Dedifferentiated amniotic fluid mesenchymal stem cell (primary cell): Measurements from ENCODE around the gene AP1S1.
"Not testable (repeated sequence)": the region's sequence is repeated elsewhere in the genome, so short reads cannot be mapped to it uniquely, and the experiment has no call there.

Experiments used
- DNase-seq: peaks from one replicate; pipeline ENCODE4 v3.0.0-alpha.2; 2016; ENCODE audit errors: extremely low spot score

Gene AP1S1

DNA sequence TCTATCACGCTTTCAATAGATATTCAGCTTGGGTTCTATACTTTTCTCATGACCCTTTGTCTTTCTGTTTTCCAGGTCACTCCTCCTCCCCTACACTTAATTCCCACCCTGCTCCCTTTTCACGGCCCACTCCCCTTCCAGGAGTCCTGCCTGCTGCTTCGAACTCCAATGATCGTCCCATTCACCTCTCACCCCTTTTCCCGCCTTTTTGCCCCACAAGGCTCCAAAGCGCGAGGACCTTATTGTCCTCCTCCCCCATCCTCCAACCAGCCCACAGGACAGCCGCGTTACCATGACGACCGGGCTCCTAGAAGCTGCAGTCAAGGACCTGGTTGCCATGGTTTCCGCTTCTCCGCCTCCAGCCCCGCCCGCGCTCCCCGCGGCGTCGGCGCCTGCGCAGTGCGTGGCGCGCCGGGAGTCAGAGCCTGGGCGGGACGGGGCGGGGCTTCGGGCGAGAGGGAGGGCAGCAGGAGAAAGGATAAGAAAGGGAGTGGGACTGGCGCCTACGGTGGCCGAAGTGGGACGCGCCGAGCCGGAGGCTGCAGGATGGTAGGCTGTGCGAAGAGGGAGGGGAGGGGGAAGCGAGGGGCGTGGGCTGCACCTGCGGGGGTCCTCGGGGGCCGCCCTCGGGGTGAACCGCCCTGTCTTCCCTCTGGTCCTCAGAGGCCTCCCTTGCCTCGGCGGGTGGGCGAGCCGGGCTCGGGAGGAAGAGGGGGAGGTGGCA is at the start of gene AP1S1:
TSS of gene AP1S1 (plus strand) at position 508 of the 724 bp plus-strand sequence. CDS start at position 547, 39 bp downstream.
- DNase-seq = peak; percentile 86

DNA sequence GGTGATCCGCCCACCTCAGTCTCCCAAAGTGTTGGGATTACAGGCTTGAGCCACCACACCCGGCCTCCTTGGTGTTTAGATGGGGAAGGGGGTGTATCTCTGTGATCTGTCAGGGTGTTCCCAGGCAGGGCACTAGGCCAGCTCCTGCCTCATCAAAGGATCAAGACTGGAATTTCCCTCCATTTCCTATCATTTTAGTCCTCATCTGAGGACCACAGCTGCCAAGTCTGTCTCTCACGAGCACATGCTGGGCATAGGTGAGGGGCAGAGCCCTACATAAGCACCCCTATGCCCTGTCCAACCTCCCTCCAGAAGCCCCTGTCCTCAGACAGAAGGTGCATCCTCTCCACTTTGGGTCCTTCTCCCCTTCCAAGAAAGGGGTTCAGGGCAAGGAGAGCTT is 49.5 kb upstream of the AP1S1 start:
- DNase-seq = no peak

DNA sequence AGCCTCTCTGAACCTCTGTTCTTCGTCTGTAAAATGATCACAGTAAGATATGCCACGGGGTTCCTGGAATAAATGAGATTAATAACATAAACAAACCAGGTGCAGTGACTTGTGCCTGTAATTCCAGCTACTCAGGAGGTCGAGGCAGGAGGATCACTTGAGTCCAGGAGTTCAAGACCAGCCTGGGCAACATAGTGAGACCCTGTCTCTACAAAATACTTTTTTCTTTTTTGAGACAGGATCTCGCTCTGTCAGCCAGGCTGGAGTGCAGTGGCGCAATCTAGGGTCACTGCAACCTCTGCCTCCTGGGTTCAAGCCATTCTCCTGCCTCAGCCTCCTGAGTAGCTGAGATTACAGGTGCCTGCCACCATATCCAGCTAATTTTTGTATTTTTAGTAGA is 49.0 kb upstream of the AP1S1 start:
- not testable (repeated sequence) for DNase-seq

DNA sequence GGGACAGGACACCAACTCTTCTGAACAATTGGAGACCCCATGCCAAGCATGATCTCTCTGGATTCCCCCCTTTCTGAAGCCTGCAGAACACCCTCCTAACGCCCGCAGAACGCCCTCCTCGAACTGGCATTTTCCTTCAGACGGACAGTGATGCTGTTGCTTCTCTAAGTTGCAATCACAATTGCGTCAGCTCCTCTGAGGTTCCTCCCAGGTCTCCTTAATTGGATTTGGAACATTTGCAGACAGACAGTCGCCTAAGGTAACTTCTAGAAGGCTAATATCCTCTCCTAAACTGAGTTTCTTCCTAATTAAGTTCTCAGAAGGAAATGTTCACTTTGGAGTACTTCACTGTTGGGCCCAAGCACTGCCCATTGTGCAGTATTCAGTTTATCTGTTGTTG is 47.9 kb upstream of the AP1S1 start:
- DNase-seq = no peak

GRCh38 chr7:101108330-101108857 is 45.9 kb upstream of the AP1S1 start:
- no peak for DNase-seq

- DNase-seq = no peak
These were observed 45.3 kb upstream of the AP1S1 start for GRCh38 chr7:101108961-101109360.

DNA sequence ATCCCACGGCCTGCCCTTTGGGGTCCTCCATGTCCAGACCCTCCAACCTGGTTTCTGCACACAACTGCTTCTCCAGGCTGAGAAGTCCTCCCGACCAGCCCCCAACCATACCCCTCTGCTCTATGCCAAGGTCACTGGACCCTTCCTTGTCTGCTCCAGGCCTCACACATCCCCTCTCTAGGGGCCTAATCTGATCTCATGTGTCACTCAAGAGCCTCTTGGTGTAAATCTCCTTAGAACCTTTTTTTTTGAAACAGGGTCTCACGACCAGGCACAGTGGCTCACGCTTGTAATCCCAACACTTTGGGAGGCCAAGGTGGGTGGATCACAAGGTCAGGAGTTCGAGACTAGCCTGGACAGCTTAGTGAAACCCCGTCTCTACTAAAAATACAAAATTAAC is 44.9 kb upstream of the AP1S1 start:
- no peak for DNase-seq

- DNase-seq = no peak
These were observed 43.0 kb upstream of the AP1S1 start for GRCh38 chr7:101111261-101111660.

DNA sequence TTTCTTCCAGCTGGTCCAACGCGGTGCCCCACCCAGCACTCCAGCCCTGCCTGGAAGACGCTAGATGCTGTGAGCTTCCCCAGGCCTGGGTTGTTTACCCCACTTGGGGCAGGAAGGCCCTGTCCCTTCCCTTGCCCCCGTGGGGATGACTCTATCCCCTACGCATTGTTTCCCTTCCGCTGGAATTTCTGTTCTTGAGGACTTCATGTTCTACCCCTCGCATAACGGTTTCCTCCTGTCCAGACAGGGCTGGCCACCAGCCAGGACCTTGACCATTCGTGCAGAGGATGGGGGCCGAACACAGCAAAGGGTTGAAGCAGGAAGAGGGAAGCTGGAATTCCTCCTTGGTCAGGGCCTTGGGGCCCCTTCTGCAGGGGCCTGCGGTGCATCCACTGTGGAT is 42.0 kb upstream of the AP1S1 start:
- DNase-seq = no peak

DNA sequence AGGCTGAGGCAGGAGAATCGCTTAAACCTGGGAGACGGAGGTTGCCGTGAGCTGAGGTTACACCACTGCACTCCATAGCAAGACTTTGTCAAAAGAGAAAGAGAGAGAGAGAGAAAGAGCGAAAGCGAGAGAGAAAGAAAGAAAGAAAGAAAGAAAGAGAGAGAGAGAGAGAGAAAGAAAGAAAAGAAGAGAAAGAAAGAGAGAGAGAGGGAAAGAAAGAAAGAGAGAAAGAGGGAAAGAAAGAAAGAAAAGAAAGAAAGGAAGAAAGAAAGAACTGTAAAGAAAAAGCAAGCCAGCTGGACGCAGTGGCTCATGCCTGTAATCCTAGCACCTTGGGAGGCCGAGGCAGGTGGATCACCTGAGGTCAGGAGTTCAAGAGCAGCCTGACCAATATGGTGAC is 41.1 kb upstream of the AP1S1 start:
- DNase-seq = not testable (repeated sequence)

DNA sequence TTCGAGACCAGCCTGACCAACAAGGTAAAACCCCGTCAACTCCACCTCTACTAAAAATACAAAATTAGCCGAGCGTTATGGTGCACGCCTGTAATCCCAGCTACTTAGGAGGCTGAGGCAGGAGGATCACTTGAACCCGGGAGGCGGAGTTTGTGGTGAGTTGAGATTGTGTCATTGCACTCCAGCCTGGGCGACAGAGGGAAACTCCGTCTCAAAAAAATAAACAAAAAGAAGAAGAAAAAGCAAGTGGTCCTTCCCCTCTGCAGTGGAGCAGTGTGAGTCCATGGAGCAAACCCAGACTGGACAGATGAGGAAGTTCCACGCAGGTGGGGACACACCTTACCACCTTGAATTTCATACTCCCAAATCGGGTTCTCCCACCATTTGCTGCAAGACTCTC is 40.4 kb upstream of the AP1S1 start:
- no peak for DNase-seq

GRCh38 chr7:101114492-101114891 is 39.8 kb upstream of the AP1S1 start:
- DNase-seq = no peak

DNA sequence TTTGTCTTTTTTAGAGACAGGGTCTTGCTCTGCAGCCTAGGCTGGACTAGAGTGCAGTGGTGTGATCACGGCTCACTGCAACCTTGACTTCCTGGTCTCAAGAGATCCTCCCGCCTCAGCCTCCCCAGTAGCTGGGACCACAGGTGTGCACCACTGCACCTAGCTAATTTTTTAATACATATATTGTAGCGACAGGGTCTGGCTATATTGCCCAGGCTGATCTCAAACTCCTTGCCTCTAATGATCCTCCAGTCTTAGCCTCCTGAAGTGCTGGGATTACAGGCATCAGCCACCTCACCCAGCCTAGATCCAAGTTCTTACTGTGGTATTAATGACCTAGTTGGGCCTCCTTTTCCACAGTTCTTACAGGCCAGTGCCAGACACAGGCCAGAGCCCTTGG is 39.1 kb upstream of the AP1S1 start:
- no peak for DNase-seq

GRCh38 chr7:101116898-101117297 is 37.4 kb upstream of the AP1S1 start:
- DNase-seq = no peak

- no peak for DNase-seq
These were observed 35.4 kb upstream of the AP1S1 start for GRCh38 chr7:101118856-101119255.

DNA sequence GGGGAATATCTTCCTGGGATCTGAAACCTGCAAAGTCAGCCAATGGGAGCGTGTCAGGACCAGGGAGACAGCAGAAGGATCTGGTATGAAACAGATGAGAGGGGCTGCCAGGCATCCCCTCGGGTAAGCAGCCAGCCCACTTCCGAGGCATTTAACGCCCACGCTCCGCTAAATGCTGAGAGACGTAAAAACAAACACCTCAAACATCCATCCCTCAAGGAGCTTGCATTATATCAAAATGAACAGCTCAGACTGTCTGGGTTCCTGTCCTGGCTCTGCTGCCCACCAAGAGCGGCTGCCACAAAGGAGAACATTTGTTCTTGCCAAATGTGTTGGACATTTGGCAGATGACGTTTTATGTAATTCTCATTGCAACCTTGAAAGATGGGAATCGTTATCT is 34.4 kb upstream of the AP1S1 start:
- no peak for DNase-seq

- no peak for DNase-seq
These were observed 34.0 kb upstream of the AP1S1 start for GRCh38 chr7:101120315-101120714.

GRCh38 chr7:101121631-101121990 is 32.7 kb upstream of the AP1S1 start:
- DNase-seq = not testable (repeated sequence)

DNA sequence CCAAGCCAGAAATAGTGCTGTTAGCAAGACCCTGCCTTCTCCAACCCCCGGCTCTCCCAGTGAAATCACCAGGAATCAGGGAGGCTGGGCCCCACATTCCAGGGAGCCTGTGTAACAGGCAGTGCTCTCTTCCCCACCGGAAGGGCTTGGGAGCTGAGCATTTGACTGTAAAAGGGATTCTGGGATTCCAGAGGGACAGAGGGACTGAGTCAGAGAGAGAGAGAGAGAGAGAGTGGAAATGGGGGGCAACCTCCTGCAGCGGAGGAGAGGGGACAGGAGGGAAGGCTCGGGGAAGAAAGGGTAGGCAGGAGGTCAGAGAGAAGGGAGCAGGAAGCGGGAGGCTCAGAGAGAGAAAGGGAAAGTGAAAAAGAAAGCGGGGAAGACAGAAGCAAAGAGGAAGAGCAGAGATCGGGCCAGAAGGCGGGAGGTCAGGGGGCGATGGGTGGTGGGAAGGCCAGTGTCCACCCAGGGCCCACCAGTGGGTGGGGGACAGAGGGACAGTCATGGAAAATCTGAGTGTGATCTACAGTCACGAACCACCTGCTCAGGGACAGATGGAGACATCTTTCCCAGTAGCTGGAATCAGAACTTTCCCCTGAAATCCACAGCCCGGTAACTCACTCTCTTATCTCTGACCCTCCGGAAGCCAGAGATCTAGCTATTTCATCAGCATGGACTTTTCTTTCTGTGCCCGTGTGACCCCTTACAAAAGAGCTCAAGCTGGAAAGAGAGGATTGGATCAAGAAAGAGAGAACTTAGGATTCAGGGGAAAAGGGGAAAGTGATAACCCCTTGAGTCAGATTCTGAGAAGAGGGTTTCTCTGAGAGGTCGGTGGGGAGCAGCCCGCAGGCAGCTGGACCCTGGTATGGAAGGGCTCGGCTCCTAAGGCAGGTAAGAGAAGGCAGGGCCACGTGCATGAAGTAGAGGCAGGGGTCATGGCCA is 32.0 kb upstream of the AP1S1 start:
- peak; percentile 99 for DNase-seq

GRCh38 chr7:101122933-101123702 is 31.2 kb upstream of the AP1S1 start:
- no peak for DNase-seq

- DNase-seq = no peak
These were observed 30.6 kb upstream of the AP1S1 start for GRCh38 chr7:101123703-101124068.
